Measurements from ENCODE around the gene DDX49. TPM values are rescaled to one million over a fixed set of nuclear protein-coding genes. Genes with fewer than 3 reads are reported as not detected.

Gene DDX49
- total RNA-seq, 1 experiment from 2014 or later, result 47.9 TPM

GRCh38 chr19:18899624-18900560 lies 19.6 kb upstream of the DDX49 start (continued):
- no peak for TF ChIP-seq AR (CRISPR knock-in tag; IDR thresholded peaks at IDR 0.05)
- no peak for TF ChIP-seq TEAD4 (CRISPR knock-in tag; IDR thresholded peaks at IDR 0.05)
- TF ChIP-seq ATF1 (CRISPR knock-in tag; IDR thresholded peaks at IDR 0.05), result no peak
- TF ChIP-seq FOXP4 (CRISPR knock-in tag; IDR thresholded peaks at IDR 0.05), result no peak
- no peak for TF ChIP-seq CREB1 (CRISPR knock-in tag; IDR thresholded peaks at IDR 0.05)
- TF ChIP-seq GABPB1 (CRISPR knock-in tag; IDR thresholded peaks at IDR 0.05), result no peak
- TF ChIP-seq, protein P1, sequence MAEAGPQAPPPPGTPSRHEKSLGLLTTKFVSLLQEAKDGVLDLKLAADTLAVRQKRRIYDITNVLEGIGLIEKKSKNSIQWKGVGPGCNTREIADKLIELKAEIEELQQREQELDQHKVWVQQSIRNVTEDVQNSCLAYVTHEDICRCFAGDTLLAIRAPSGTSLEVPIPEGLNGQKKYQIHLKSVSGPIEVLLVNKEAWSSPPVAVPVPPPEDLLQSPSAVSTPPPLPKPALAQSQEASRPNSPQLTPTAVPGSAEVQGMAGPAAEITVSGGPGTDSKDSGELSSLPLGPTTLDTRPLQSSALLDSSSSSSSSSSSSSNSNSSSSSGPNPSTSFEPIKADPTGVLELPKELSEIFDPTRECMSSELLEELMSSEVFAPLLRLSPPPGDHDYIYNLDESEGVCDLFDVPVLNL (CRISPR knock-in tag; IDR thresholded peaks at IDR 0.05; ENCODE audit: borderline replicate concordance, low read depth), result no peak
- no peak for TF ChIP-seq ATF2 (CRISPR knock-in tag; IDR thresholded peaks at IDR 0.05; ENCODE audit: borderline replicate concordance, low read depth)
- no peak for TF ChIP-seq CTCF (IDR thresholded peaks at IDR 0.05)
- TF ChIP-seq CBFB (CRISPR knock-in tag; IDR thresholded peaks at IDR 0.05; ENCODE audit: low read depth), result no peak
- no peak for TF ChIP-seq PRDM15 (CRISPR knock-in tag; IDR thresholded peaks at IDR 0.05)
- no peak for TF ChIP-seq MLX (CRISPR knock-in tag; IDR thresholded peaks at IDR 0.05)
- TF ChIP-seq NFYB (CRISPR knock-in tag; conservative IDR thresholded peaks at IDR 0.05; ENCODE audit: low read depth), result no peak
- no peak for TF ChIP-seq MYBL2 (CRISPR knock-in tag; IDR thresholded peaks at IDR 0.05)

Measured in WTC11 (cell line).